Activated CD8-positive, alpha-beta T cell treated with anti-CD3 and anti-CD28 coated beads for 36 hours (primary cell): Measurements from ENCODE around the gene NIM1K. TPM values are rescaled to one million over a fixed set of nuclear protein-coding genes. Genes with fewer than 3 reads are reported as not detected.

Source experiments
- ATAC-seq: fragments of 200-7000 bp; cut with Tn5 transposase; one replicate; pipeline ENCODE4 v1.10.0; 2021; ENCODE audit warnings: mild to moderate bottlenecking, moderate library complexity
- CTCF ChIA-PET: fragments of 350-600 bp; sonication (Branson Sonifier 250); formaldehyde crosslinking; loops from one replicate; lab custom pipeline; 2021; ENCODE audit warnings: antibody characterized with exemption; lab: Charles Lee
- POLR2A ChIA-PET: fragments of 350-600 bp; sonication (Branson Sonifier 250); formaldehyde crosslinking; loops from one replicate; lab custom pipeline; 2021; ENCODE audit warnings: antibody characterized with exemption; lab: Charles Lee
- DNase-seq: peaks from one replicate; pipeline ENCODE4 v3.0.0-alpha.2; 2020
- H3K27ac Mint-ChIP-seq: one replicate; pipeline ENCODE4 v1.8.0; 2021; ENCODE audit warnings: mild to moderate bottlenecking, mixed read lengths
- H3K27me3 Mint-ChIP-seq: one replicate; pipeline ENCODE4 v1.8.0; 2021; ENCODE audit warnings: mixed read lengths
- H3K36me3 Mint-ChIP-seq: one replicate; pipeline ENCODE4 v1.8.0; 2021; ENCODE audit warnings: low read depth, mixed read lengths
- H3K4me1 Mint-ChIP-seq: one replicate; pipeline ENCODE4 v1.8.0; 2021; ENCODE audit warnings: low read depth, mixed read lengths
- H3K4me3 Mint-ChIP-seq: one replicate; pipeline ENCODE4 v1.8.0; 2021; ENCODE audit warnings: mild to moderate bottlenecking, moderate library complexity, mixed read lengths
- H3K9me3 Mint-ChIP-seq: one replicate; pipeline ENCODE4 v1.8.0; 2021; ENCODE audit warnings: mixed read lengths
- CTCF ChIP-seq: fragments of 200-600 bp; IDR thresholded peaks from one replicate; pipeline ENCODE4 v1.8.0; 2022; ENCODE audit warnings: antibody characterized with exemption, mild to moderate bottlenecking
- intact Hi-C: fragments of 100-400 bp; cut with micrococcal nuclease; formaldehyde crosslinking; loops from one replicate; pipeline ENCODE4 v1.10.0; 2022
- total RNA-seq, 2 experiments: library from RNA; stranded (reverse); gene quantifications; one replicate each; pipeline ENCODE4 v1.2.3, GENCODE V29; 2021

Gene NIM1K
- total RNA-seq, 2 experiments from 2014 or later = 2.1 to 3.2 TPM

- DNase-seq = no peak
- no peak overlapping the region for H3K27ac Mint-ChIP-seq
- peaks cover 2% of the 10 kb centered on the region for H3K9me3 Mint-ChIP-seq
- intact Hi-C loops = no loop called here
- ChIA-PET CTCF (interaction anchor here (0.8 kb wide), 1 partner anchor 31 kb away, joined by 3 read pairs; no protein-coding TSS in a partner anchor), POLR2A (no interaction called here)
- no peak overlapping the region for H3K4me3 Mint-ChIP-seq
- no peak for ATAC-seq
- no peak for TF ChIP-seq CTCF
- no peaks in the 10 kb centered on the region for H3K27me3 Mint-ChIP-seq
- H3K36me3 Mint-ChIP-seq = no peaks in the 10 kb centered on the region
- no peaks in the 10 kb centered on the region for H3K4me1 Mint-ChIP-seq
These were observed 24.9 kb downstream of the NIM1K start for GRCh38 chr5:43216941-43217340.

DNA sequence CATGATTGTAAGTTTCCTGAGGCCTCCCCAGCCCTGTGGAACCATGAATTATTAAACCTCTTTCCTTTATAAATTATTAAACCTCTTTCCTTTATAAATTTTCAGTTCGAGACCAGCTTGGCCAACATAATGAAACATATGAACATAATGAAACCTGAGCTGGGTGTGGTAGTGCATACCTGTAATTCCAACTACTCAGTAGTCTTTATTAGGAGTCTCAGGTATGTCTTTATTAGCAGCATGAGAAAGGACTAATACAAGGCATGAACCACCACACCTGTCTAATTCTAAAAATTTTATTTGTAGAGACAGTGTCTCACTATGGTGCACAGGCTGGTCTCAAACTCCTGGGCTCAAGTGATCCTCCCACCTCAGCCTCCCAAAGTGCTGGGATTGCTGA lies 27.1 kb downstream of the NIM1K start:
- TF ChIP-seq CTCF = no peak

GRCh38 chr5:43221502-43221901 lies 29.5 kb downstream of the NIM1K start:
- Mint-ChIP-seq H3K36me3 (no peaks in the 10 kb centered on the region), H3K27ac (no peak overlapping the region), H3K9me3 (peaks cover 2% of the 10 kb centered on the region), H3K27me3 (no peaks in the 10 kb centered on the region), H3K4me3 (no peak overlapping the region), H3K4me1 (no peaks in the 10 kb centered on the region)
- intact Hi-C loops = no loop called here
- DNase-seq (no peak), ATAC-seq (no peak)
- ChIA-PET CTCF (no interaction called here), POLR2A (no interaction called here)
- TF ChIP-seq CTCF = no peak

More for the DNA sequence above, 27.1 kb downstream of the NIM1K start:
- ATAC-seq (no peak), DNase-seq (no peak)
- ChIA-PET CTCF (no interaction called here), POLR2A (no interaction called here)
- Mint-ChIP-seq H3K27me3 (no peaks in the 10 kb centered on the region), H3K9me3 (peaks cover 2% of the 10 kb centered on the region), H3K4me1 (no peaks in the 10 kb centered on the region), H3K36me3 (no peaks in the 10 kb centered on the region), H3K4me3 (no peak overlapping the region), H3K27ac (no peak overlapping the region)
- intact Hi-C loops = no loop called here

- H3K27me3 Mint-ChIP-seq = no peaks in the 10 kb centered on the region
- no peak for TF ChIP-seq CTCF
- intact Hi-C loops = no loop called here
- DNase-seq = no peak
- POLR2A ChIA-PET = no interaction called here
- CTCF ChIA-PET = interaction anchor here (3.9 kb wide), 1 partner anchor 163 kb away, joined by 24 read pairs; no protein-coding TSS in a partner anchor
- no peak overlapping the region for H3K4me3 Mint-ChIP-seq
- ATAC-seq = no peak
- H3K36me3 Mint-ChIP-seq = no peaks in the 10 kb centered on the region
- no peak overlapping the region for H3K27ac Mint-ChIP-seq
- no peaks in the 10 kb centered on the region for H3K9me3 Mint-ChIP-seq
- H3K4me1 Mint-ChIP-seq = no peaks in the 10 kb centered on the region
These were observed 33.7 kb downstream of the NIM1K start for GRCh38 chr5:43225649-43226245.

DNA sequence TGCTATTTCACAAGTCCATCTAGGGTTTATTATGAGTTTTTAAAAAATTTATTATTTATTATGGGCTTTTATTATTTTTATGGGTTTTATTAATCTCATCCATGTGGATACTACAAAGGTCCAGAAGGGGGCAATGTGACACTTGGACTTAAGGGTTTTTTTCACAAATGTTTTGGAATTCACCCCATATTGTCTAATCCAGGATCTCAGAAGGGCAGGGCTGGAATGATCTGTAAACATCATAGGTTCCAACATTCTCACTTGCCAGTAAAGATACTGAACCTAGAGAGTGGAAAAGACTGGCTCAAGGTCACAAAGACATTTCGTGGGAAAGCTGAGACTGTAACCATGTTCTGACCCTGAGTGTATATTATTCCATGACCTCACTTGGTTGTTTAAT lies 35.6 kb downstream of the NIM1K start:
- DNase-seq (no peak), ATAC-seq (no peak)
- Mint-ChIP-seq H3K4me3 (no peak overlapping the region), H3K27me3 (no peaks in the 10 kb centered on the region), H3K36me3 (no peaks in the 10 kb centered on the region), H3K9me3 (no peaks in the 10 kb centered on the region), H3K4me1 (no peaks in the 10 kb centered on the region), H3K27ac (no peak overlapping the region)
- CTCF ChIA-PET = interaction anchor here (1.0 to 3.9 kb wide), 4 partner anchors 7 to 161 kb away, joined by 3 to 24 read pairs (median 4); no protein-coding TSS in a partner anchor
- TF ChIP-seq CTCF = peak; percentile 46
- POLR2A ChIA-PET = no interaction called here
- intact Hi-C loops = no loop called here
